Lung microvascular endothelial cell (primary cell): ENCODE measurements around the gene ZNF480. TPM values are rescaled to one million over a fixed set of nuclear protein-coding genes. Genes with fewer than 3 reads are reported as not detected.
A peak's percentile ranks its signal among the peaks of the same experiment; 100 is the strongest.
"Not testable (repeated sequence)": the region's sequence is repeated elsewhere in the genome, so short reads cannot be mapped to it uniquely, and the experiment has no call there.

Experiments
- DNase-seq, 2 donors: peaks; one replicate each; pipeline versions ENCODE4 v3.0.0 to v3.0.0-alpha.2; 2010; ENCODE audit warnings: low read depth in 2 of 2
- total RNA-seq: library from RNA; depleted of rRNA; stranded (reverse); fragments of >200 nt; gene quantifications from 2 replicates; pipeline ENCODE4 v1.2.1, GENCODE V29; 2014

ZNF480 gene
- total RNA-seq, 1 donor from 2014 or later = 2.6 TPM

DNA sequence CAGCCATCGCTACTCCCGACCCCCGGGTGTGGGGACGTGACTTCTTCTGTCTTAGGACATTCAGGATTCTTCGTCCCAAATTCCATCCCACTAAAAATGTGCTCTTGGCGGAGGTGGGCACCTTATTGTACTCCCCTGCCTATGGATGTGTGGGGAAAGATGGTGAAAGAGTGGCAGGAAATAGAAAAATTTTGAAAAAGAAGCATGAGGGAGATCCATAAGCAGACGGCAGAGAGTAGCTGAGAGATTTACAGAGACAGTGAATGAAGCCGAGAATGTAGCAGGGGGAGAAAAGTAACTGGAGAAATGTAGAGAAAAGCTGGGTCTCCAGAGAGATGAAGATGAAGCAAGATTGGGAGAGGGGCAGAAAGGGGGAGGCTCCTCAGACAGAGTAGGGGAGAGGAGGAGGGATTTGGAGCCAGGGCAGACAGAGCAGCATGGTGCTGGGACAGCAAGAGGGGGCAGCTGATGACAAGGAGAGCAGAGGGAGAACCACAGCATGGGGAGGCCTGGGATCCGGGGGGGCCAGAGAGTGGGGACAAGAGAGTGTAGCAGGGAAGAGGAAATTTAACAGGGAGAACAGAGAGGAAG is 39.9 kb downstream of the ZNF480 start:
- peak; percentile 5 to 6 for DNase-seq

DNA sequence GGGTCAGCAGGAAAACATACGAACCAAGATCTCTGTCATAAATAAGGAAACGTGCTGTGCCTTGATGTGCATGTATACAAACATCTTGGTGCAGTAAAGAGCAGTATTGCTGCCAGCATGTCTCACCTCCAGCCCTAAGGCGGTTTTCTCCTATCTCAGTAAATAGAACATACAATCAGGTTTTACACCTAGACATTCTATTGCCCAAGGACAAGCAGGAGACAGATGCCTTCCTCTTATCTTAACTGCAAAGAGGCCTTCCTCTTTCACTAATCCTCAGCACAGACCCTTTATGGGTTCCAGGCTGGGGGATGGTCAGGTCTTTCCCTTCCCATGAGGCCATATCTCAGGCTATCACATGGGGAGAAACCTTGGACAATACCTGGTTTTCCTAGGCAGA is 42.1 kb downstream of the ZNF480 start:
- DNase-seq = not testable (repeated sequence)

DNA sequence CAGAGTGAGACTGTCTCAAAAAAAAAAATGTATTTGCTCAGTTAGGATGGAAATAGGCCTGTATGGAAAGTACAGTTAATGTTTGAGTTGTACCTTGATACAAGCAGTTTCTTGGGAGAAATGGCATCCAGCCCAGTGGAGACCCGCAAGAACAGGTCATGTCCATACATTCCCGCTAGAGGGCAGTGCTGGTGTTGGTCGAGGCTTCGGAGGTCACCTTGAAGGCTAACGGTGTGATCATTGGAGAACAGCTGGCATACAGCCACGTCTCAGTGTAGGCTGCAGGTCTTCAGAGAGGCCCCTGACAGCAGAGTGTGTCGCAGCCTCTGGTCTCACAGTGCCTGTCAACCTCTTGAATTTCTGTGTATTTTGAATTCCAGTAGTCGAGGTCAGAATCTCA is 46.6 kb downstream of the ZNF480 start:
- DNase-seq = peak; percentile 36 to 68

DNA sequence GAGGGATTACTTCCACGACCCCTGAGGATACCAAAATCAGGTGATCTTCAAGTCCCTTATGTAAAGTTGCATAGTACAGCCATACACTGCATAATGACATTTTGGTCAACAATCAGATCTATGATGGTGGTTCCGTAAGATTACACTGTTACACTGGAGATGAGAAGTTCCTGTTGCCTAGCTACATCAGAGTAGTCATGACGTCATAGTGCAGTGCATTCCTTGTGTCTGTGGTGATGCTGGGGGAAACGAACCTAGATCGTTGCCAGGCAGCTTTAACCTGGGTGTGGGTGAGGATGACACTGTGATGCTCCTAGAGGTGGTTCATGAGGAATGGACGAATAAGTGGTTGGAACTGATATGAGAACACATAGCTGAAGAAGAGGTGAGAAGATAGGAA is 48.2 kb downstream of the ZNF480 start:
- no peak for DNase-seq

DNA sequence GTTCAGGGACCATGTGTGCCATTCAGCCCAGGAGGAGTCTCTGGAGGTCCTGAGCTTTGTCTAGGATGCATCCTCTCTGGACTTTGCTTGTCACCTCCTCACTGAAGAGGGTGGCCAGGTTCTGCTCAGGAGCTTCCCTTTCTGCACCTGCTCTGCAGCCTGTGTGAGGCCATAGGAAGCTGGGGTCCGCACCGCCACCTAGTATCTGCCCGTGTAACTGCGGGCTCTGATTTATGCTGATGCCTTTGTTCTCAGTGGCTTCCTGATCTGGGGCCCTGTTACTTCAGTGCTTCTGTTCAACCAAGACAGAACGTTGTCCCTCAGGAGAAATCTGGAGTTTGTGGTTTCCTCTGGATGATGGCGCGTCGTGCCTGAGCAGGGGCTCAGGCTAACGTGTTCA is 54.5 kb downstream of the ZNF480 start:
- DNase-seq = no peak

DNA sequence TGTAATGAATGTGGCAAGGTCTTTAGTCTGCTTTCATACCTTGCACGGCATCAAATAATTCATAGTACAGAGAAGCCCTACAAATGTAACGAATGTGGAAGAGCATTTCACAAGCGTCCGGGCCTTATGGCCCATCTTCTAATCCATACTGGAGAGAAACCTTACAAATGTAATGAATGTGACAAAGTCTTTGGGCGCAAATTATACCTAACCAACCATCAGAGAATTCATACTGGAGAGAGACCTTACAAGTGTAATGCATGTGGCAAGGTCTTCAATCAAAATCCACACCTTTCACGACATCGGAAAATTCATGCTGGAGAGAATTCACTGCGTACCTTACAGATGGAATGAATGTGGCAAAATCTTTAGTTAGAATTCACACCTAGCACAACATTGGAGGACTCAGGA is 69.5 kb downstream of the ZNF480 start:
- no peak for DNase-seq

DNA sequence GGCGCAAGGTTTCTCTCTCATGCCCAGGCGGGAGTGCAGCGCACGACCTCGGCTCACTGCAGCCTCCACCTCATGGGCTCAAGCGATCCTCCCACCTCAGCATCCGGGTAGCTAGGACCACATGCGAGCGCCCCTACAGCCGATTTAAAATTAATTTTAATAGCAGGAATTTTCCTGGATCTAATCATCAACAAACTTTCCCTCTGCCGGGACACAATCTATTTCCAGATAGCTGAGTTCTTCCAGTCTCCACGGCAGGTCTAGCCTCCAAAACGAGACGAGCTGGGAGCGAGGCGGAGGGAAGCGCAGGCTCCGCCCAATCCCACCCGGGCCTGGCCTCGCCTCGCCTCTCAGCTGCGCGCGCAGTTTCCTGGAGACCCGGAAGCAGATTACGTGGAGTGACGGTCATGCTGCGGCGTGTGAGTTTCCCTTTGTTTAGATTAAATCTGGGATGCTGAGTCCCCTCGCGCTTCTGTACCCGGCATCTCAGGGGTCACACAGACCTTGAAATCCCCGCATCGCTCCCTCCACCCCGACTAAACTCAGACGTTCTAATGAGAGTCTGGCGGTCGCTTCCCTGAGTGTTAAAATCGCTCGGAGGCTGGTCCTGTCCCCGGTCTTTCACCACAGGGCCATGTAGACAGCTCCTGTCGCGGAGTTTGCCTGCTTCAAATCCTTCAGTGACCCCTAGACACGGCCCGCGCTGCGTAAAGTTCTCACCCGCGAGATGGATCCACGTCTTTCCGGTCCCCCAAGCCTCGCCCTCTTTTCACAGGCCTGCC is 72.8 kb downstream of the ZNF480 start, which contains the start of gene ZNF880:
ZNF880 (plus strand) TSS at position 365 of the 782 bp plus-strand sequence; CDS start at position 408, 43 bp downstream.
- DNase-seq = peak; percentile 93 to 95

DNA sequence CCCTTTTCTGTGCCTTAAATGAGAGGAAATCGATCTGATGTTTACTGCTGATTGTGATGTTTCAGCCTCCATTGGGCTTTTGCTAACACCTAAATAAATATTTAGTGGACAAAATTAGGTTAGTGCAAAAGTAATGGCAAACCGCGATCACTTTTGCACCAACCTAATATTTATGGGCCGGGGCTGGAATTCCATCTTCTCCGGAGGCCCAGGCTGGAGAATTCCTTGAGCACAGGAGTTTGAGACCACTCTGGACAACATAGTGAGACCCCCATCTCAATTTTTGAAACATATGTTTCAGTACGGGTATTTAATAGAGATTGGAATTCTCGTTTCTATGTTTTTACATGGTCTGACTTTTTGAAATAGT is 73.4 kb downstream of the ZNF480 start:
- no peak for DNase-seq

Other genes starting within 250 kb of the ZNF480 start
- gene ZNF432, start 248.3 kb upstream of the ZNF480 start, total RNA-seq = 3.5 and 5.2 TPM in 2 replicates
- 6.1 and 12.9 TPM in 2 replicates for gene ZNF841, start 201.4 kb upstream of the ZNF480 start, total RNA-seq
- gene ZNF616, start 157.2 kb upstream of the ZNF480 start, total RNA-seq = 5.0 and 5.6 TPM in 2 replicates
- 6.1 and 7.7 TPM in 2 replicates for gene ZNF836, start 125.5 kb upstream of the ZNF480 start, total RNA-seq
- 85.4 and 89.1 TPM in 2 replicates for gene PPP2R1A, start 107.1 kb upstream of the ZNF480 start, total RNA-seq
- gene ZNF766, start 27.6 kb upstream of the ZNF480 start, total RNA-seq = 5.0 and 8.7 TPM in 2 replicates
- gene ZNF610, start 39.1 kb downstream of the ZNF480 start, total RNA-seq = 2.2 and 2.8 TPM in 2 replicates
- gene ZNF880, start 72.8 kb downstream of the ZNF480 start, total RNA-seq = 17.9 and 20.0 TPM in 2 replicates
- 8.1 and 9.4 TPM in 2 replicates for gene ZNF528, start 100.7 kb downstream of the ZNF480 start, total RNA-seq
- gene ZNF534, start 132.0 kb downstream of the ZNF480 start, total RNA-seq = not detected in 2 replicates
- 1.2 and 2.0 TPM in 2 replicates for gene ZNF578, start 156.4 kb downstream of the ZNF480 start, total RNA-seq
- 8.1 and 14.5 TPM in 2 replicates for gene ZNF808, start 230.5 kb downstream of the ZNF480 start, total RNA-seq